H1 (cell line): ENCODE data around the gene SPEN. TPM values are rescaled to one million over a fixed set of nuclear protein-coding genes. Genes with fewer than 3 reads are reported as not detected.

Experiments used
- CTCF ChIA-PET: fragments of 300-600 bp; sonication (Branson Sonifier 250); formaldehyde crosslinking; loops from one replicate; lab custom pipeline; 2021; ENCODE audit not compliant: partially characterized antibody; lab: Charles Lee
- POLR2A ChIA-PET: fragments of 300-600 bp; sonication (Branson Sonifier 250); formaldehyde crosslinking; loops from one replicate; lab custom pipeline; 2021; ENCODE audit warnings: inconsistent platforms; ENCODE audit not compliant: partially characterized antibody; lab: Charles Lee
- DNase-seq, 2 experiments: peaks; one replicate each; pipeline versions ENCODE4 v3.0.0 to v3.0.0-alpha.2; 2010 to 2022; ENCODE audit warnings: low spot score in 2 of 2, low read depth in 1 of 2, mixed read lengths in 1 of 2
- FAIRE-seq: peaks from 2 replicates; lab custom pipeline; 2011; peaks lifted over from hg19 to GRCh38; lab: Jason Lieb, UNC
- H2AFZ ChIP-seq: 2 replicates; pipeline ENCODE4 v1.8.1; 2012; ENCODE audit warnings: low read length, inconsistent platforms
- H2AK5ac ChIP-seq: 2 replicates; pipeline ENCODE4 v1.6.1; 2013; ENCODE audit warnings: low read depth, low read length
- H2BK120ac ChIP-seq: replicated peaks from 2 replicates; pipeline ENCODE3; 2013; ENCODE audit warnings: low read depth, low read length, inconsistent platforms
- H2BK12ac ChIP-seq: 2 replicates; pipeline ENCODE4 v1.6.1; 2013; ENCODE audit warnings: low read depth, low read length
- H2BK15ac ChIP-seq: 2 replicates; pipeline ENCODE4 v1.6.1; 2013; ENCODE audit warnings: low read length
- H2BK20ac ChIP-seq: 2 replicates; pipeline ENCODE4 v1.6.1; 2013; ENCODE audit warnings: low read length
- H2BK5ac ChIP-seq: 2 replicates; pipeline ENCODE4 v1.6.1; 2013; ENCODE audit warnings: low read depth, low read length
- H3K14ac ChIP-seq: 2 replicates; pipeline ENCODE4 v1.6.1; 2013; ENCODE audit warnings: inconsistent platforms; ENCODE audit not compliant: insufficient read length
- H3K18ac ChIP-seq: 2 replicates; pipeline ENCODE4 v1.6.1; 2013; ENCODE audit warnings: low read length; ENCODE audit errors: extremely low read depth
- H3K23ac ChIP-seq: 2 replicates; pipeline ENCODE4 v1.6.1; 2013; ENCODE audit warnings: inconsistent platforms; ENCODE audit not compliant: insufficient read length
- H3K23me2 ChIP-seq: 2 replicates; pipeline ENCODE4 v1.6.1; 2013; ENCODE audit warnings: low read depth, low read length
- H3K27ac ChIP-seq: 2 replicates; pipeline ENCODE4 v1.6.1; 2011; ENCODE audit warnings: low read depth, low read length, inconsistent platforms
- H3K27me3 ChIP-seq, 4 experiments: replicated peaks in 1 of 4; 1 replicate in 1 of 4; 2 replicates in 3 of 4; pipeline versions ENCODE4 v1.6.1 to v1.8.1; 2011 to 2013; ENCODE audit warnings: low read length in 3 of 4, mild to moderate bottlenecking in 3 of 4, inconsistent platforms in 2 of 4, mixed read lengths in 2 of 4, moderate library complexity in 1 of 4; ENCODE audit not compliant: control insufficient read depth in 3 of 4, insufficient read depth in 3 of 4; ENCODE audit errors: extremely low read depth in 1 of 4
- H3K36me3 ChIP-seq, 4 experiments: 2 replicates each; pipeline versions ENCODE4 v1.6.1 to v1.8.1; 2011 to 2013; ENCODE audit warnings: mild to moderate bottlenecking in 4 of 4, low read length in 3 of 4, moderate library complexity in 2 of 4, control low read depth in 1 of 4, inconsistent platforms in 1 of 4; ENCODE audit not compliant: insufficient read depth in 4 of 4, control insufficient read depth in 2 of 4
- H3K4ac ChIP-seq: replicated peaks from 2 replicates; pipeline ENCODE3; 2013; ENCODE audit warnings: low read length, low read depth, mixed read lengths, inconsistent platforms; ENCODE audit not compliant: insufficient read length
- H3K4me1 ChIP-seq, 4 experiments: replicated peaks in 1 of 4; 1 replicate in 1 of 4; 2 replicates in 3 of 4; pipeline versions ENCODE4 v1.6.1 to v1.8.1; 2011 to 2013; ENCODE audit warnings: low read length in 3 of 4, inconsistent platforms in 2 of 4, mixed read lengths in 1 of 4; ENCODE audit not compliant: insufficient read depth in 4 of 4, control insufficient read depth in 3 of 4
- H3K4me2 ChIP-seq, 2 experiments: 2 replicates each; pipeline versions ENCODE4 v1.6.1 to v1.8.1; 2011 to 2013; ENCODE audit warnings: low read depth in 2 of 2, low read length in 2 of 2, control low read depth in 1 of 2, inconsistent platforms in 1 of 2, mild to moderate bottlenecking in 1 of 2; ENCODE audit not compliant: insufficient read depth in 1 of 2
- H3K4me3 ChIP-seq, 4 experiments: fragments of 200-600, 300-600 bp in 1 of 4; sonication (generic), shearing (Covaris generic), sonication (Bioruptor Twin) in 1 of 4; 2 replicates each; pipeline versions ENCODE4 v1.5.1 to v1.8.1; 2011 to 2016; ENCODE audit warnings: low read length in 4 of 4, low read depth in 3 of 4, control low read depth in 2 of 4, inconsistent platforms in 2 of 4, mild to moderate bottlenecking in 2 of 4, mixed read lengths in 1 of 4, moderate library complexity in 1 of 4; ENCODE audit not compliant: insufficient read depth in 2 of 4; ENCODE audit errors: extremely low read depth in 1 of 4
- H3K56ac ChIP-seq: replicated peaks from 2 replicates; pipeline ENCODE3; 2013; ENCODE audit warnings: low read depth, mild to moderate bottlenecking, mixed read lengths, low read length, inconsistent platforms; ENCODE audit not compliant: insufficient read length
- H3K79me1 ChIP-seq: 2 replicates; pipeline ENCODE4 v1.6.1; 2013; ENCODE audit warnings: low read depth, low read length, control low read depth
- H3K79me2 ChIP-seq, 2 experiments: 2 replicates each; pipeline versions ENCODE4 v1.6.1 to v1.8.1; 2012 to 2013; ENCODE audit warnings: low read length in 2 of 2, mild to moderate bottlenecking in 2 of 2, inconsistent platforms in 1 of 2; ENCODE audit not compliant: insufficient read depth in 2 of 2, control insufficient read depth in 1 of 2
- H3K9ac ChIP-seq, 4 experiments: replicated peaks in 1 of 4; 1 replicate in 1 of 4; 2 replicates in 3 of 4; pipeline versions ENCODE4 v1.6.1 to v1.8.1; 2011 to 2013; ENCODE audit warnings: low read depth in 3 of 4, low read length in 3 of 4, control low read depth in 2 of 4, mild to moderate bottlenecking in 2 of 4, moderate library complexity in 2 of 4, inconsistent platforms in 1 of 4; ENCODE audit errors: extremely low read depth in 1 of 4
- H3K9me3 ChIP-seq, 2 experiments: 2 replicates each; pipeline versions ENCODE4 v1.6.1 to v1.8.1; 2012 to 2013; ENCODE audit warnings: mild to moderate bottlenecking in 2 of 2, moderate library complexity in 2 of 2, control low read depth in 1 of 2, inconsistent platforms in 1 of 2, low read depth in 1 of 2, low read length in 1 of 2, mixed read lengths in 1 of 2; ENCODE audit not compliant: insufficient read depth in 2 of 2
- H4K20me1 ChIP-seq, 2 experiments: replicated peaks in 1 of 2; 2 replicates each; pipeline versions ENCODE3 to v1.8.1; 2011 to 2013; ENCODE audit warnings: inconsistent platforms in 2 of 2, low read length in 2 of 2, mild to moderate bottlenecking in 1 of 2; ENCODE audit not compliant: insufficient read depth in 2 of 2, control insufficient read depth in 1 of 2
- H4K5ac ChIP-seq: 2 replicates; pipeline ENCODE4 v1.6.1; 2013; ENCODE audit warnings: low read length, low read depth, mixed read lengths, inconsistent platforms; ENCODE audit not compliant: insufficient read length
- H4K8ac ChIP-seq: 2 replicates; pipeline ENCODE4 v1.8.0; 2013; ENCODE audit warnings: mild to moderate bottlenecking, moderate library complexity, low read length, inconsistent platforms; ENCODE audit not compliant: insufficient read depth; ENCODE audit errors: extremely low read depth
- H4K91ac ChIP-seq: replicated peaks from 2 replicates; pipeline ENCODE3; 2013; ENCODE audit warnings: low read length, mixed read lengths, inconsistent platforms; ENCODE audit not compliant: insufficient read length
- PHF8 ChIP-seq: fragments of 200-600 bp; sonication (generic); conservative IDR thresholded peaks from 2 replicates; pipeline ENCODE4 v1.7.1; 2012; ENCODE audit warnings: low read depth, mild to moderate bottlenecking, inconsistent platforms, low read length, moderate library complexity
- POLR2A ChIP-seq, 2 experiments: IDR thresholded peaks; 1 replicate in 1 of 2; 2 replicates in 1 of 2; pipeline ENCODE4 v1.6.1; 2011; ENCODE audit warnings: low read depth in 2 of 2, low read length in 2 of 2, mild to moderate bottlenecking in 2 of 2; ENCODE audit errors: control extremely low read depth in 1 of 2
- RAD21 ChIP-seq, 2 experiments: IDR thresholded peaks in 1 of 2; conservative IDR thresholded peaks in 1 of 2; 2 replicates each; pipeline ENCODE4 v1.6.1; 2011; ENCODE audit warnings: low read depth in 2 of 2, low read length in 2 of 2, improper control_type of control experiment in 1 of 2, inconsistent platforms in 1 of 2, mild to moderate bottlenecking in 1 of 2, moderate library complexity in 1 of 2
- WGBS, 2 experiments: shearing (Covaris generic) in 1 of 2; methylation state at CpG; one replicate each; pipeline versions ENCODE4 v1.1.6 to v1.1.7; 2013 to 2015; ENCODE audit warnings: low lambda C conversion rate in 2 of 2, mixed read lengths in 2 of 2, inconsistent platforms in 1 of 2, low coverage in 1 of 2, missing lambda C conversion rate in 1 of 2; ENCODE audit not compliant: insufficient replicate concordance in 2 of 2, insufficient coverage in 1 of 2, insufficient read length in 1 of 2; ENCODE audit errors: extremely low coverage in 1 of 2, missing lambda C conversion rate in 1 of 2; 5-methylcytosine and 5-hydroxymethylcytosine counted together
- long read RNA-seq, 2 experiments: library from RNA in 1 of 2; library from capped mRNA in 1 of 2; stranded (forward); transcript quantifications; one replicate each; pipeline ENCODE4 v2.0.0, GENCODE V29; 2021; ENCODE audit warnings: inconsistent platforms in 1 of 2
- polyA minus RNA-seq, 3 experiments: library from RNA; depleted of rRNA, polyadenylated mRNA; stranded (reverse); fragments of >200 nt; gene quantifications; 1 replicate in 2 of 3; 2 replicates in 1 of 3; pipeline ENCODE4 v1.2.3, GENCODE V29; 2011
- polyA plus RNA-seq, 7 experiments: library from polyadenylated mRNA; depleted of rRNA in 3 of 7; stranded (reverse) in 5 of 7; unstranded in 2 of 7; fragments of >200 nt in 5 of 7; fragments of 200-250 nt in 2 of 7; gene quantifications; 1 replicate in 5 of 7; 2 replicates in 1 of 7; 4 replicates in 1 of 7; pipeline versions ENCODE4 v1.2.1 to v1.2.3, GENCODE V29; 2011 to 2013; ENCODE audit warnings: missing spikeins in 2 of 7, mixed read lengths in 2 of 7
- total RNA-seq: library from RNA; stranded (reverse); fragmentation: NEBNext Ultra II Directional; extraction: Animal tissue kit (Norgen Biotek cat#: 25700); gene quantifications from 2 replicates; pipeline ENCODE4 v1.2.1, GENCODE V29; 2021
- TF ChIP-seq, protein P1 (sequence below), 3 experiments: IDR thresholded peaks; 1 replicate in 2 of 3; 2 replicates in 1 of 3; pipeline versions ENCODE4 v1.5.1 to v1.6.1; 2011; ENCODE audit warnings: low read length in 3 of 3, mild to moderate bottlenecking in 3 of 3, inconsistent platforms in 2 of 3, low read depth in 1 of 3, moderate library complexity in 1 of 3; ENCODE audit not compliant: insufficient read depth in 1 of 3; ENCODE audit errors: control extremely low read depth in 1 of 3

SPEN gene
- total RNA-seq (47.6 and 52.1 TPM in 2 replicates), polyA plus RNA-seq (2011; rRNA removed) (12.5 and 13.6 TPM in 2 replicates), polyA minus RNA-seq (2011; rRNA and poly(A)+ RNA removed) (33.9 and 41.3 TPM in 2 replicates)
- 7.8 TPM for polyA plus RNA-seq (2011; cell fraction: cytosol; rRNA removed)
- 42.6 TPM for polyA plus RNA-seq (2011; cell fraction: nucleus; rRNA removed)
- polyA plus RNA-seq (2012, experiment 1 of 2): 32.8 to 43.0 TPM (median 38.8 TPM) in 4 replicates
- 1.2 TPM for polyA plus RNA-seq (2012, experiment 2 of 2)
- polyA plus RNA-seq (2013, experiment 1 of 2): 25.4 TPM
- 24.1 TPM for polyA plus RNA-seq (2013, experiment 2 of 2)
- polyA minus RNA-seq (2011; cell fraction: cytosol; rRNA and poly(A)+ RNA removed): 27.7 TPM
- 42.9 TPM for polyA minus RNA-seq (2011; cell fraction: nucleus; rRNA and poly(A)+ RNA removed)
- long read RNA-seq, experiment 1, partial matches to known transcripts: 17 of 25 reads
- long read RNA-seq, experiment 1, other reads (novel, unspliced or antisense): 6 of 25 reads
- long read RNA-seq, experiment 2, partial matches to known transcripts: 3 of 7 reads
- long read RNA-seq, experiment 2, other reads (novel, unspliced or antisense): 4 of 7 reads

GRCh38 chr1:15847100-15847892 is at the start of gene SPEN:
Gene SPEN, plus strand, starts transcription at chr1:15847707. Its CDS starts 361 bp downstream, at chr1:15848068.
- peaks cover 0 to 2% of the 10 kb centered on the region in 2 experiments for H4K20me1 ChIP-seq
- no peaks in the 10 kb centered on the region for H3K9me3 ChIP-seq
- H3K79me1 ChIP-seq: 0 out of 2 replicates have a peak, but pooled peaks cover 3% of the 10 kb centered on the region
- H4K5ac ChIP-seq: peak within 1 kb of the TSS; percentile 81
- H3K14ac ChIP-seq: no peak within 1 kb of the TSS
- no peaks in the 10 kb centered on the region; a peak in 1 of 8 replicates for H3K36me3 ChIP-seq
- H2BK5ac ChIP-seq: 0 out of 2 replicates have a peak within 1 kb of the TSS, but pooled peaks have one; percentile 2
- DNase-seq (peak; percentile 77 to 96), FAIRE-seq (no peak)
- ChIA-PET CTCF (interaction anchor here (0.7 to 1.8 kb wide), 10 partner anchors 8 to 456 kb away, joined by 3 to 5 read pairs (median 4); no protein-coding TSS in a partner anchor), POLR2A (interaction anchor here (0.6 to 6.0 kb wide), 15 partner anchors 9 to 128 kb away, joined by 3 to 87 read pairs (median 4); no protein-coding TSS in a partner anchor)
- H2AK5ac ChIP-seq: no peak within 1 kb of the TSS
- peak within 1 kb of the TSS; percentile 68 to 80 (median 74) for H3K9ac ChIP-seq
- peak within 1 kb of the TSS; percentile 47 to 76 (median 60) for H3K4me3 ChIP-seq
- peak within 1 kb of the TSS; percentile 76; the same call in 1 of the 2 replicates for H3K18ac ChIP-seq
- H3K23ac ChIP-seq: no peak within 1 kb of the TSS
- H3K79me2 ChIP-seq: peaks cover 0 to 42% of the 10 kb centered on the region in 2 experiments; a peak in 3 of 4 replicates
- peak within 1 kb of the TSS; percentile 91 for H4K91ac ChIP-seq
- H2BK12ac ChIP-seq: peak within 1 kb of the TSS; percentile 9; the same call in 1 of the 2 replicates
- H3K4me1 ChIP-seq: peaks cover 0 to 6% (median 2%) of the 10 kb centered on the region in 4 experiments; a peak in 2 of 7 replicates
- peak within 1 kb of the TSS; percentile 65; the same call in 1 of the 2 replicates for H3K27ac ChIP-seq
- peak within 1 kb of the TSS; percentile 64 for H3K56ac ChIP-seq
- peak within 1 kb of the TSS; percentile 72 to 94 for H3K4me2 ChIP-seq
- H3K27me3 ChIP-seq: no peaks in the 10 kb centered on the region; a peak in 1 of 7 replicates
- H3K4ac ChIP-seq: no peak within 1 kb of the TSS
- no peak within 1 kb of the TSS for H2BK20ac ChIP-seq
- H2BK120ac ChIP-seq: no peak within 1 kb of the TSS
- peaks cover 8% of the 10 kb centered on the region for H3K23me2 ChIP-seq
- WGBS, 2 experiments: 7% methylated on average over 43 of the region's 86 CpGs; no CpG with 5 or more reads in 1 of the 2 experiments
- H2BK15ac ChIP-seq: no peak within 1 kb of the TSS
- peak within 1 kb of the TSS; percentile 90 for H4K8ac ChIP-seq
- H2AFZ ChIP-seq: peak within 1 kb of the TSS; percentile 22
- TF ChIP-seq POLR2A (IDR thresholded peaks at IDR 0.05; ENCODE audit: control extremely low read depth in 1 of 2, low read depth in 2 of 2, low read length in 2 of 2): peak in 1 of 2 experiments; percentile 69; a peak in 2 of 3 replicates
- TF ChIP-seq RAD21 (IDR thresholded peaks at IDR 0.05 in 1 of 2, conservative IDR thresholded peaks at IDR 0.05 in 1 of 2; ENCODE audit: low read depth in 2 of 2, low read length in 2 of 2): peak; percentile 1 to 9; a peak in 1 of 4 replicates
- TF ChIP-seq, protein P1, sequence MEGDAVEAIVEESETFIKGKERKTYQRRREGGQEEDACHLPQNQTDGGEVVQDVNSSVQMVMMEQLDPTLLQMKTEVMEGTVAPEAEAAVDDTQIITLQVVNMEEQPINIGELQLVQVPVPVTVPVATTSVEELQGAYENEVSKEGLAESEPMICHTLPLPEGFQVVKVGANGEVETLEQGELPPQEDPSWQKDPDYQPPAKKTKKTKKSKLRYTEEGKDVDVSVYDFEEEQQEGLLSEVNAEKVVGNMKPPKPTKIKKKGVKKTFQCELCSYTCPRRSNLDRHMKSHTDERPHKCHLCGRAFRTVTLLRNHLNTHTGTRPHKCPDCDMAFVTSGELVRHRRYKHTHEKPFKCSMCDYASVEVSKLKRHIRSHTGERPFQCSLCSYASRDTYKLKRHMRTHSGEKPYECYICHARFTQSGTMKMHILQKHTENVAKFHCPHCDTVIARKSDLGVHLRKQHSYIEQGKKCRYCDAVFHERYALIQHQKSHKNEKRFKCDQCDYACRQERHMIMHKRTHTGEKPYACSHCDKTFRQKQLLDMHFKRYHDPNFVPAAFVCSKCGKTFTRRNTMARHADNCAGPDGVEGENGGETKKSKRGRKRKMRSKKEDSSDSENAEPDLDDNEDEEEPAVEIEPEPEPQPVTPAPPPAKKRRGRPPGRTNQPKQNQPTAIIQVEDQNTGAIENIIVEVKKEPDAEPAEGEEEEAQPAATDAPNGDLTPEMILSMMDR (IDR thresholded peaks at IDR 0.05; ENCODE audit: control extremely low read depth in 1 of 3, insufficient read depth in 1 of 3, low read depth in 1 of 3, low read length in 3 of 3): peak in 2 of 3 experiments; percentile 4 to 10; a peak in 2 of 4 replicates
- TF ChIP-seq PHF8: 0 out of 2 replicates have a peak, but pooled peaks have one; percentile 47
